Urinary bladder (tissue), 4 donors: ENCODE results near the gene SRPK2. TPM values are rescaled to one million over a fixed set of nuclear protein-coding genes. Genes with fewer than 3 reads are reported as not detected.

ENCODE experiments used
- DNase-seq: peaks from one replicate; pipeline ENCODE4 v3.0.0-alpha.2; 2015; ENCODE audit errors: extremely low spot score
- H3K27ac ChIP-seq: one replicate; pipeline ENCODE4 v1.5.1; 2013; ENCODE audit warnings: low read depth, mild to moderate bottlenecking, moderate library complexity
- H3K36me3 ChIP-seq: one replicate; pipeline ENCODE4 v1.6.1; 2013; ENCODE audit warnings: mild to moderate bottlenecking, moderate library complexity; ENCODE audit not compliant: insufficient read depth
- H3K4me1 ChIP-seq: one replicate; pipeline ENCODE4 v1.6.1; 2013; ENCODE audit warnings: mild to moderate bottlenecking, moderate library complexity; ENCODE audit not compliant: insufficient read depth
- H3K4me3 ChIP-seq: one replicate; pipeline ENCODE4 v1.5.1; 2013; ENCODE audit warnings: low read depth, low read length
- WGBS: extraction: QIAGEN DNeasy Blood & Tissue Kit; methylation state at CpG from one replicate; pipeline ENCODE4 v1.1.7; 2013; 5-methylcytosine and 5-hydroxymethylcytosine counted together
- polyA plus RNA-seq: library from polyadenylated mRNA; stranded (reverse); fragments of 200-250 nt; gene quantifications from one replicate; pipeline ENCODE4 v1.2.3, GENCODE V29; 2013
- total RNA-seq: library from RNA; depleted of rRNA; stranded (reverse); fragments of >200 nt; gene quantifications from one replicate; pipeline ENCODE4 v1.2.3, GENCODE V29; 2014
- donor health status: healthy with polysubstance abuse.
- donor health status: healthy.

The SRPK2 gene
- total and polyA plus RNA-seq, 2 donors, result 21.7 to 116 TPM

DNA sequence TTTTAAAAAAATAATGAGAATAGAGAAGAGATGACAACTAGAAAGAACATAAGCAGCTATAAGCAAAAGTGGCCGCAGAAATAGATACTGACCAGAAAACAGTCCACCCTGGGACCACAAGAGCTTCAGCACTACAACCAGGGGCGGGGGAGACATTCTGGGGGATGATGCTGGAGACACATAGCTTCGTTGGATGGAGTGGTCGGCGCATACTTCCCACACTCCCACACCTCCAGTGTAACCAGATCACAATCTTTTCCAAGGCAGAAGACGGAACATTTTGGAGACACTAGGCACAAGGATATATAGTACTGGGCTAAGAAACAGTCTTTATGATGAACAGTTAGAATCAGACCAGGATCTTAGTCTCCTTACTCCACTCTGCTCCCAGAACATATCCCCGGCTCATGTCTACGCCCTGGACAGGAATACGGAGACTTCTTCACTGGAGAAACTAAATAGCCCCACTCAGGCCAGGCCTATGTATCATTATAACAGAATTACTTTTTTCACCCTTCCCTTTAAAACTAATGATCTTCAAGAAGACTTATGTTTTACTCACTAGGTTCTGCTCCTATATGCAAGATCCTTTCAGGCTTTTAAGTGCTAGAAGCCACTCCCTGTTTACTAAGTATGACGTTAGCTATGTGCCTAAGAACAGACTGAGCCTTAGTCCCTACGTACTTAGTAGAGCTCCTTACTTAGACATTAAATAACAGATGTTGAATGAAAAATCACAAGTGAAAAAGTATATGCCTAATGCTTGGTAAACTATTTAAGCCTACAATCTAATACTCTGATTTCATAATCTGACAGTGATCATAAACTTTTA lies 169.6 kb downstream of the SRPK2 start:
- H3K36me3 ChIP-seq, result no peaks in the 10 kb centered on the region
- 92% methylated on average over 11 of the region's 11 CpGs for WGBS
- no peak overlapping the region for H3K4me3 ChIP-seq
- H3K4me1 ChIP-seq, result no peaks in the 10 kb centered on the region
- no peak overlapping the region for H3K27ac ChIP-seq
- DNase-seq, result no peak

DNA sequence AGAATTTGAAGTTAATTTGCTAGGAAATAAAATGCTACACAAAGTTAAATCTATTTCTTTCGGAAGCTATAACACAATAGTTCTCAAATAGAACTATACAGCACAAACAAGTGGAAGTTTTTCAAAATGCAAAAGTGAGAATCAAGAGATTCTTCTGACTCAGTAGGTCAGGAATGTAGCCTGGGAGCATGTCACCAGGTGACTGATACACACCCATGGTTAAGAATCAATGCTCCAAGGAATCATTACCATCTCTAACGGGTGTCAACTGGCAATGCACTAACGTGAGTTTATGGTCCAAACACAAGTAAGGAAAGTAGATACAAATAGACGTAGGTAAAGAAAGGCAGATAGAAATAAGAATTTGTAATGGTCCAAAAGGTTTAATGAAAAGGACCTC lies 170.5 kb downstream of the SRPK2 start:
- Histone ChIP-seq H3K27ac (no peak overlapping the region), H3K4me1 (no peaks in the 10 kb centered on the region), H3K4me3 (no peak overlapping the region), H3K36me3 (no peaks in the 10 kb centered on the region)
- 91% methylated on average over 4 of the region's 4 CpGs for WGBS
- DNase-seq, result no peak

DNA sequence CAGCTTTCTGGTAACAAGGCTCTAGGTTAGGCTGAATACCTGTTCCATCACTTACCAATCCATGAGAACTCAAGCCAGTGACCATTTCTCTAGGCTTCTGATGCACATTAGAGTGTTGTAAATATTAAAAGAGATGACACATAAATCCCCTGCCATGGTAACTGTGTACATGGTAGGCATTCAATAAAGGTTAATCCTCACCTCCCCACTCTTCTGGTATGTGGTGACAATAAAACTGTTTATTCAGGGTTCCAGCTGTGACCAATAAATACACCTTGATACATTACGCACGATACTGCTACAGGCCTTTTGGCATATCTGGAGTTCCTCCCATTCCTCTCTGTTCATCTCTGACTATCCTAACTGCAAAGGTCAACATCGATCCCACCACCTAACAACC lies 171.9 kb downstream of the SRPK2 start:
- H3K27ac ChIP-seq, result no peak overlapping the region
- DNase-seq, result no peak
- 91% methylated on average over 3 of the region's 3 CpGs for WGBS
- H3K36me3 ChIP-seq, result no peaks in the 10 kb centered on the region
- H3K4me1 ChIP-seq, result no peaks in the 10 kb centered on the region
- no peak overlapping the region for H3K4me3 ChIP-seq

DNA sequence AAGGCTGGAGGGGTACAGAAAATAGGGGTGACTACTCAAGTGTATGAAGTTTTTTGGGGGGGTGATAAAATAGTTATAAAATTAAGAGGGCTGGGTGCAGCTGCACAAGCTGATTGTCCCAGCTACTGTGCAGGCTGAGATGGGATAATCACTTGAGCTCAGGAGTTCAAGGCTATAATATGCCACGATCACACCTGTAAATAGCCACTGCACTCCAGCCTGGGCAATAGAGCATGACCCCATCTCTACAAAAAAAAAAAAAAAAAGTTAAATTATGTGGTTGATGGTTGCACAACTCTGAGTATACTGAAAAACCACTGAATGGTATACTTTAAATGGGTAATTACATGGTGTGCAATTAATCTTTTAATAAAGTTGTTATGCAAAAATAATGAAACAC lies 172.9 kb downstream of the SRPK2 start:
- WGBS, result 96% methylated on average over 1 of the region's 1 CpG
- Histone ChIP-seq H3K4me1 (no peaks in the 10 kb centered on the region), H3K36me3 (no peaks in the 10 kb centered on the region), H3K27ac (no peak overlapping the region), H3K4me3 (no peak overlapping the region)
- DNase-seq, result no peak

DNA sequence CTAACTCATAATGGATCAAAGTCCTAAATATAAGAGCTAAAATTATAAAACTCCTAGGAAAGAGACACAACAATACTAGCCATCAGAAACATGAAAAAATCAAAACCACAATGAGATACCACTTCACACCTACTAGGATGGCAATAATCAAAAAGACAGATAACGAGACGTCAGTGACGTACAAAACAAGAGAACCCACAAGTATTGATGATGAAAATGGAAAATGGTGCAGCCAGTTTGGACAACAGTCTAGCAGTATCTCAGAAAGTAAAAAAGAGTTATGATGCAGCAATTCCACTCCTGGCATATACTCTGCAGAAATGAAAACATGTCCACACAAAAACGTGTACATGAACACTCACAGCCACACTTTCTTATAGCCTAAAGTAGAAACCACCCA lies 173.5 kb downstream of the SRPK2 start:
- no peak overlapping the region for H3K4me3 ChIP-seq
- WGBS, result 94% methylated on average over 4 of the region's 4 CpGs

DNA sequence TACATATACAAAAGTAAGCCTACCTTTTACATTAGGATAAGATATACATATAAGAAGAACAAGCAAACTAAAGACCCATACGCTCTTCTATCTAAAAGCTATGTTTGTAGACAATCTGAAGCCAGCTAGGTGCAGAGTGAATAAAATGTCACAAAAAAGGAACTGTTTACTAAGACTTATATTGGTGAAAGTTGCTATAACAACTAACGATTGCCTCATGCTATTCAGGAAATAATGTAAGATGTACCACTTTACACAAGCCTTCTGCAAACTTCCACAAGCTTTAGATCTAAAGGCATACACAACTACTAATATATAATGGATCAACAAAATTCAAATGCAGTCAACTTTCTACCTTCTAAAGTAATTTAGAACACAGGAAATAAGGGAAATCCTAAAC lies 175.1 kb downstream of the SRPK2 start:
- no peak for DNase-seq
- Histone ChIP-seq H3K4me1 (no peaks in the 10 kb centered on the region), H3K27ac (no peak overlapping the region), H3K4me3 (no peak overlapping the region), H3K36me3 (no peaks in the 10 kb centered on the region)
- 75% methylated on average over 2 of the region's 2 CpGs for WGBS

More for the DNA sequence above, 173.5 kb downstream of the SRPK2 start:
- H3K27ac ChIP-seq, result no peak overlapping the region
- H3K4me1 ChIP-seq, result no peaks in the 10 kb centered on the region
- H3K36me3 ChIP-seq, result no peaks in the 10 kb centered on the region
- DNase-seq, result no peak

DNA sequence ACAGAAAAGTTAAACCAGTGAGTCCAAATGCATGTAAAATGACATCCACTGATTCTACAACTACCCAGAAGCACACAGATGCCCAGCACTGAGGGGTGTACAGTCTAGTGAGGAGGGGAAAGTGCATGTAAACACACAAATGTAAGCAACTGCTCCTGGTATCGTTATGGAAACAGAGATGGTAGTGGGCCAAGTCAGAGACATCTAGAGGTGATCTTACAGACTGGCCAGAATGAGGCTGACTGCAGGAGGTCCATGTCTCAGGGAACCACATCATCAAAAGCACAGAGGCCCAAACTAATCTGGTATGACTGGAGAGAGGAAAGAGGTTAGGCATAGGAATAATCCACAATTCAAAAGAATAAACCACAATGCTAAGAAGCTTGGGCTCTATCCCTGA lies 176.5 kb downstream of the SRPK2 start:
- Histone ChIP-seq H3K4me3 (no peak overlapping the region), H3K4me1 (no peaks in the 10 kb centered on the region), H3K27ac (no peak overlapping the region), H3K36me3 (no peaks in the 10 kb centered on the region)
- 61% methylated on average over 1 of the region's 1 CpG for WGBS
- no peak for DNase-seq

DNA sequence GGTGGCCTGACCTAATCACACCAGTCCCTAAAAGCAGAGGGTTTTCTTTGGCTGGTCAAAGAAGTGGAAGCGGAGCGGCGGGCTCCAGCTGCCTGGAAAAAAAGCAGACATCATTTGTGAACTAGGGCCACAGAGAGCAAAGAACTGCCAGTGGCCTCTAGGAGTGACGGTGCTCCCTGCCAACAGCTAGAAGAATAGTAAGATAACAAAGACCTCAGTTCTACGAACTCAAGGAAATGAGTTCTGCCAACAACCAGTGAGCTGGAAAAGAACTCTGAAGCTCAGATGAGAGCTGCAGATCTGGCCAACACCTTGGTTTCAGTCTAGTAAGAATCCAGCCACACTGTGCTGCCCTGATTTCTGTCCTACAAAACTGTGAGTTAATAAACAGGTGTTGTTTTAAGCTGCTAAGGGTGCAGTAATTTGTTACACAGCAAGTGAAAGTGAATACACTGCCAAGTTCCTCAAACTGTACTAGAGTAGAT lies 178.0 kb downstream of the SRPK2 start:
- Histone ChIP-seq H3K4me3 (no peak overlapping the region), H3K27ac (no peak overlapping the region), H3K4me1 (no peaks in the 10 kb centered on the region), H3K36me3 (no peaks in the 10 kb centered on the region)
- 56% methylated on average over 5 of the region's 5 CpGs for WGBS
- DNase-seq, result no peak

DNA sequence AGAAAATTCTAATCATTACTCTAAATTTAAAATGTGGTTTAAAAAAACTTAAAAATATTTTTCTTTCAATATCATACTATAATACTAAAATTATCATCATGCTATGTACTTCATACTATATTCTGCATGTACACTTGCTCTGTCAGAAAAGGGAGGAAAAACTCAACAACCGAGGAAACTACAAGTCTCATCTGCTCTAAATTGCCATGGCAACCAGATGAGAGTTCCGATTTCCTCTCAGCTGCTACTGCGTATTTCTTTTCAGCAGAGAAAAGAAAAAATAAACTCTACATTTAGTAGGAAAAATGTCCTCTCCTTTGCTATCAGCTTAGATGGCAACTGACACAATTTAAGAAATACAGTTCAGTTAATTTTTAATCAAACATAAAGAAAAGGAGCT lies 178.9 kb downstream of the SRPK2 start:
- no peak overlapping the region for H3K27ac ChIP-seq
- DNase-seq, result no peak
- WGBS, result 54% methylated on average over 3 of the region's 3 CpGs
- no peaks in the 10 kb centered on the region for H3K36me3 ChIP-seq
- no peak overlapping the region for H3K4me3 ChIP-seq
- no peaks in the 10 kb centered on the region for H3K4me1 ChIP-seq

DNA sequence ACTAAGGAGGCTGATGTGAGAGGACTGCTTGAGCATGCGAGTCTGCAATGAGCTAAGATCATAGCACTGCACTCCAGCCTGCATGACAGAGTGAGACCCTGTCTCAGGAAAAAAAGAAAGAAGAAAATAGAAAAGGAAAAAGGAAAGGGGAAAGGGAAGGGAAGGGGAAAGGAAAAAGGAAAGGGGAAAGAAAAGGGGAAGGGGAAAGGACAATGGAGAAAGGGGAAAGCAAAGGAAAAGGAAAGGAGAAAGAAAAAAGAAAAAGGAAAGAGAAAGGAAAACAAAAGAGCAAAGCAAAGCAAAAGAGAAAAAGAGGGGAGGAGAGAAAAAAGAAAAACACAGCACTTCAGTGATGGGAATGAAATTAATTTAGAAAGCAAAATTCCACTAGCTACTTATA lies 179.3 kb downstream of the SRPK2 start:
- no peaks in the 10 kb centered on the region for H3K36me3 ChIP-seq
- no peak overlapping the region for H3K4me3 ChIP-seq
- no peaks in the 10 kb centered on the region for H3K4me1 ChIP-seq
- H3K27ac ChIP-seq, result no peak overlapping the region
- no peak for DNase-seq
- WGBS, result 89% methylated on average over 1 of the region's 1 CpG

DNA sequence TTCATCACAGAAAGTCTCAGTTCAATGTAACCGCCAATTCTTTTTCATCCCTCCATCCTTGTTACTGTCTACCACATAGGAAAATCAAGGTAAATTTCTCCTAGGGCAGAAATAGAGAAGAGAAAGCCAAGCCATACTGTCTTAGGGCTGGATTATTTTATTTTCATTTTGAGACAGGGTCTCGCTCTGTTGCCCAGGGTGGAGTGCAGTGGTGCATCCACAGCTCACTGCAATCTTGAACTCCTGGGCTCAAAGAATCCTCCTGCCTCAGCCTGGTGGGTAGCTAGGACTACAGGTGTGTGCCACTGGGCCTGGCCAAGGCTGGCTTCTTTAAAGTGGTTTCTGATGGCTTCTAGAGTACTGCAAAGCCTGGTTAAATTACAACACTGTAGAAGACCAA lies 181.7 kb downstream of the SRPK2 start:
- Histone ChIP-seq H3K36me3 (no peaks in the 10 kb centered on the region), H3K4me3 (no peak overlapping the region), H3K27ac (no peak overlapping the region), H3K4me1 (no peaks in the 10 kb centered on the region)
- no peak for DNase-seq
- 100% methylated on average over 2 of the region's 2 CpGs for WGBS

DNA sequence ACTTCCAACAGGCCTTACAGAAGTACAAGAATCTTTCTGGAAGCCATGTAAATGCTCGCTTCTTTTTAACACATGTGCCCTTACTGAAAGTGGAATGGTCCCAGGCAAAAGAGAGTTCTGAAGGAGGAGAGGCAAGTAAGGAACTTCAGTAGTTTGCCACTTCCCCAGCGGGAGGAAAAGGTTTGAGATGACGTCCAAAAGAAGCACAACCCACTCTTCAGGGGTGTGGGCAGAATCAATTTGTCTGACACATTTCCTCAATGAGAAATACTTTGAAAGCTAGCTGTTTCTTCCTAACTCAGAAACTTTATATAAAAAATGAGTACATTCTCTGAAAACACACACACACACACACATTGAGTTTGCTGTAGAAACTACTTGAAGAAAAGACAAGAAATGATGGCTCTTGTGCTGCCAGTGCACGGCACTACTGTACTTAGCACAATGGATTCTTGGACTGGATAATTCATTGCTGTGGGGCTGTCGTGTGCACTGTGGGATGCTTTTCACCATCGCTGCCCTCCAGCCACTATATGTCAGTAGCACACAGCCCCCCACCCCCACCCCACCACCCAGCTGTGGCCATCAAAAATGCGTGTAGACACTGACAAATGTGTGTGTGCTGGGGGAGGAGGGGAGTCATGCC lies 183.0 kb downstream of the SRPK2 start:
- H3K36me3 ChIP-seq, result no peaks in the 10 kb centered on the region
- no peaks in the 10 kb centered on the region for H3K4me1 ChIP-seq
- H3K4me3 ChIP-seq, result no peak overlapping the region
- WGBS, result 89% methylated on average over 7 of the region's 7 CpGs
- DNase-seq, result no peak
- H3K27ac ChIP-seq, result no peak overlapping the region

DNA sequence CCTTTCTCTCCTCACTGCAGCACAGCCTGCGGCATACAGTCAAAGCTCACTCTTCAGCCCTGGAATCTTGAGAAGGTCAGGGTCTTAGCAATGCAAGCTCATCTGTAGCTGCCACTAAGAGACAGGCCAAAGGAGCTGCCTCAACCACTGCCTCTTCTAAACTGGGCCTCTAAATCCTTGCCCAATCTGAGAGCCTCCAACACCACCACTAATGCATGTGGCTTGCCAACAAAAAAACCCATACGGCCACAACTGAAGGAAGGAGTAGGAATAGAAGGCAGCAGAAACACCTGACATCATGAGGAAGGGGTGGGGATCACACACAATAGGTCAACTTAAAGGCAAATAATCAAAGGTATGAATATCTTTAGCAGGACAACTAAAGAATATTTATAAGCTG lies 183.8 kb downstream of the SRPK2 start:
- no peak overlapping the region for H3K4me3 ChIP-seq
- no peak for DNase-seq
- no peaks in the 10 kb centered on the region for H3K36me3 ChIP-seq
- H3K27ac ChIP-seq, result no peak overlapping the region
- WGBS, result 93% methylated on average over 2 of the region's 2 CpGs
- H3K4me1 ChIP-seq, result no peaks in the 10 kb centered on the region

DNA sequence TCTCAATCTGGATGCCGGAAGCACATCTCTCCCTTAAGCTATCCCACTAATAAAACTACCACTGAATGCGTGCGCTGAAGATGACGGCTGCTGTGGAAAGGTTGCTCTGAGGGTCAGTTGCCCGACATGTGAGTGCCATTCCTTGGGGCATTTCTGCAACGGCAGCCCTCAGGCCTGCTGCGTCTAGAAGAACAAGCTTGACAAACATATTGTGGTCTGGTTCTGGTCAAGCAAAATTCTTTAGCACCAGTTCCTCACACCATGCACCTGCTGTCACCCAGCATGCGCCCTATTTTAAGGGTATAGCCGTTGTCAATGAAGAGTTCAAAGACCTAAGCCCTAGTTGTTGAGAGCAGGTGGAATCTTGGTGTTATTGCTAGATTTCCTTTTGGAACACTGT lies 184.2 kb downstream of the SRPK2 start:
- Histone ChIP-seq H3K4me1 (no peaks in the 10 kb centered on the region), H3K27ac (no peak overlapping the region), H3K36me3 (no peaks in the 10 kb centered on the region), H3K4me3 (no peak overlapping the region)
- 95% methylated on average over 9 of the region's 9 CpGs for WGBS
- DNase-seq, result no peak
